Measurements from ENCODE around the gene KLF2.
A peak's percentile ranks its signal among the peaks of the same experiment; 100 is the strongest.

The KLF2 gene

DNA sequence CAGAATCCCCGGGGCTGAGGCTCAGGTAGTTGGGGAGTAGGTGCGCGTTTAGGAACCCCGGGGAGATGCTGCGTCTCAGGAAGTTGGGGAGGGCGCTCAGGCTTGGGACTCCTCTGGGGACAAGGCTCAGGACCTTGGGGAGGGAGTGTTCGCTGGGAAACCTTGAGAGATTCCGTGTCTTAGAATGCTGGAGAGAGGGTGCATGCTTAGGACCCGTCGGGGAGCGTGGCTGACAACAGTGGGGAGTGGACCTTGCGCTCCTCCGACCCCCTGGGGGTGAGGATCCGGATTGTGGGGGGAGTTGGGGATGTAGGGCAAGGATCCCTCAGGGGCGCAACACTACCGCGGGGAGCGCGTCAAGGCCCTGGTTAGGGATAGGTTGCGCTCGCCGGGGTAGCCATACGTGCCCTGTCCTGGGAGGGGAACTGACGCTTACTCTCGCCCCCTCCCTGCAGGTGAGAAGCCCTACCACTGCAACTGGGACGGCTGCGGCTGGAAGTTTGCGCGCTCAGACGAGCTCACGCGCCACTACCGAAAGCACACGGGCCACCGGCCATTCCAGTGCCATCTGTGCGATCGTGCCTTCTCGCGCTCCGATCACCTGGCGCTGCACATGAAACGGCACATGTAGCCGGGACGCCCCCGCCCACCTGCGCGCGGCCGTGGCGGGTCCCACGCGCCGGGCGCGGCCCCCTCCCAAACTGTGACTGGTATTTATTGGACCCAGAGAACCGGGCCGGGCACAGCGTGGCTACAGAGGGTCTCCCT lies 2.0 kb downstream of the KLF2 start:
- Mint-ChIP-seq H3K4me1 (peaks cover 19% of the 10 kb centered on the region), H3K9me3 (no peaks in the 10 kb centered on the region), H3K27me3 (ENCODE audit: low read depth) (peaks cover 75% of the 10 kb centered on the region), H3K27ac (peak overlapping the region in 2 of 3 experiments; percentile 12 to 24), H3K36me3 (ENCODE audit: low read depth) (peaks cover 10% of the 10 kb centered on the region), H3K4me3 (peak overlapping the region; percentile 82 to 91 (median 86))
- TF ChIP-seq, protein P1, sequence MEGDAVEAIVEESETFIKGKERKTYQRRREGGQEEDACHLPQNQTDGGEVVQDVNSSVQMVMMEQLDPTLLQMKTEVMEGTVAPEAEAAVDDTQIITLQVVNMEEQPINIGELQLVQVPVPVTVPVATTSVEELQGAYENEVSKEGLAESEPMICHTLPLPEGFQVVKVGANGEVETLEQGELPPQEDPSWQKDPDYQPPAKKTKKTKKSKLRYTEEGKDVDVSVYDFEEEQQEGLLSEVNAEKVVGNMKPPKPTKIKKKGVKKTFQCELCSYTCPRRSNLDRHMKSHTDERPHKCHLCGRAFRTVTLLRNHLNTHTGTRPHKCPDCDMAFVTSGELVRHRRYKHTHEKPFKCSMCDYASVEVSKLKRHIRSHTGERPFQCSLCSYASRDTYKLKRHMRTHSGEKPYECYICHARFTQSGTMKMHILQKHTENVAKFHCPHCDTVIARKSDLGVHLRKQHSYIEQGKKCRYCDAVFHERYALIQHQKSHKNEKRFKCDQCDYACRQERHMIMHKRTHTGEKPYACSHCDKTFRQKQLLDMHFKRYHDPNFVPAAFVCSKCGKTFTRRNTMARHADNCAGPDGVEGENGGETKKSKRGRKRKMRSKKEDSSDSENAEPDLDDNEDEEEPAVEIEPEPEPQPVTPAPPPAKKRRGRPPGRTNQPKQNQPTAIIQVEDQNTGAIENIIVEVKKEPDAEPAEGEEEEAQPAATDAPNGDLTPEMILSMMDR (IDR thresholded peaks at IDR 0.05; ENCODE audit: unreplicated experiment in 3 of 3) = no peak

- no peak overlapping the region for H3K27ac Mint-ChIP-seq
These were observed 2.5 kb downstream of the KLF2 start for GRCh38 chr19:16327169-16327475.

DNA sequence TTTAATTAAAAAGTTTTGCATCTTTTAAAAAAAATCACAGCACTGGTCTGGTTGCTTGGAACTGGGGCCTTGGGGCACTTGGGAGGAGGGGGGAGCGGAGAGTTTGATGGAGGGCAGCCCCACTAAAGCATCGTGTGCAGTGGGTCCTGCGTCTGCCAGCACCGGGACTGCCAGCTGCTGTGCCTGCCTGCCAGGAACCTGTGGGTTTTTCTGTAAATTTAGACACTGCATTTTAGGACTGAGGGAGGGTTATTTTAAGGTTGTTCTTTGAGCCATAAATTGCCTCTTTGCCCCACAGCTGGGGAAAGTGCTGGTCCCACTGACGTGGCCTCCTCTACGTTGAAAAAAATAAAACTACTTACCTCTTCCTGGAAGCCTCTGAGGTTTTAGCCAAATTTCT lies 2.9 kb downstream of the KLF2 start:
- Mint-ChIP-seq H3K27ac (no peak overlapping the region), H3K4me1 (peaks cover 19% of the 10 kb centered on the region), H3K9me3 (no peaks in the 10 kb centered on the region), H3K36me3 (ENCODE audit: low read depth) (peaks cover 10% of the 10 kb centered on the region), H3K4me3 (peak overlapping the region; percentile 44 to 91 (median 71)), H3K27me3 (ENCODE audit: low read depth) (peaks cover 76% of the 10 kb centered on the region)
- TF ChIP-seq, protein P1 (IDR thresholded peaks at IDR 0.05; ENCODE audit: unreplicated experiment in 3 of 3) = no peak

More at GRCh38 chr19:16327169-16327475, 2.5 kb downstream of the KLF2 start:
- Mint-ChIP-seq H3K36me3 (ENCODE audit: low read depth) (peaks cover 10% of the 10 kb centered on the region), H3K4me3 (peak overlapping the region; percentile 40 to 91 (median 71)), H3K27me3 (ENCODE audit: low read depth) (peaks cover 76% of the 10 kb centered on the region), H3K9me3 (no peaks in the 10 kb centered on the region), H3K4me1 (peaks cover 19% of the 10 kb centered on the region)
- TF ChIP-seq, protein P1 (IDR thresholded peaks at IDR 0.05; ENCODE audit: unreplicated experiment in 3 of 3) = no peak

DNA sequence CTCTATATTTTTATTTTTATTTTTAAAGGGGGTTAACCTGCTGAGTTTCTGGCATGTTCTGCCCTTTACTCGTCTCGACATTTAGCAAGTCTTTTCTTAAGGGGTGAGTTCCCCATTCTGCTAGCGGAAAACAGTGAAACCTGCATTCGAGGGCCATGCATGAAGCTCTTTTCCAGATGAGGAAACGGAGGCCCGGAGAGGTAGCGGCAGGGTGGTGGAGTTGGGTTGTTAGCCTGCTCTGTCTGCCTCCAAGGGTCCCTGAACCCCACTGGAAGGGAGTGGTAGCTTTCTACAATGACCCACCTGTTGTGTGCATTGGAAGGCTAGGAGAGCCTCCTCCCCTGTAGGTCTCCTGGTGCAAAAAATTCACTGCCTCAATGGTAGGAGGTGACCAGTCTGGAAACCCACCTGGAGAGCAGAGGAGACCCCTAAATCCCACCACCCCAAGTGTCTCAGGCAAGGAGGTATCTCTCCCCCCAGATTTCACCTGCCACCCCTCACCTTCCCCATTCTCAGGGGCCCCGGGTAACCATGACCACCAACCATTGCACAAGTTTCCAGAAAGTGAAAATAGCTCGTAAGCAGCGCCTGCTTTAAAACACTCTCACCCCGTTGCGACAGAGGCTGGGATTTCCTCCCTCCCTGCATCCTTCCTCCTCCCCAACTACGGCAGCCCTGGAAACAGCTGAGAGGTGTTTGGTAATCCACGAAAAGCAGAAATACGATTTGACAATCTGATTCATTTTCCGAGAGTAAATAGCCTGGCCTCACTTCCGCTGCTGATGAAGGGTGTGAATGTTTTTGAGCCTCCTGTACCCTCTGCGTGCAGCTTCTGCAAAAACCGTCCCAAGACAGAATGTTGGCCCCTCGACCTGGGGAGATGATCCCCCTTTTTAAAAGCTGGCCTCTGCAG lies 3.5 kb downstream of the KLF2 start:
- TF ChIP-seq, protein P1 (IDR thresholded peaks at IDR 0.05; ENCODE audit: unreplicated experiment in 3 of 3) = no peak
- Mint-ChIP-seq H3K4me1 (peaks cover 19% of the 10 kb centered on the region), H3K27me3 (ENCODE audit: low read depth) (peaks cover 69% of the 10 kb centered on the region), H3K4me3 (peak overlapping the region; percentile 0 to 62 (median 59)), H3K36me3 (ENCODE audit: low read depth) (peaks cover 10% of the 10 kb centered on the region), H3K27ac (peak overlapping the region in 1 of 3 experiments; percentile 15), H3K9me3 (no peaks in the 10 kb centered on the region)

DNA sequence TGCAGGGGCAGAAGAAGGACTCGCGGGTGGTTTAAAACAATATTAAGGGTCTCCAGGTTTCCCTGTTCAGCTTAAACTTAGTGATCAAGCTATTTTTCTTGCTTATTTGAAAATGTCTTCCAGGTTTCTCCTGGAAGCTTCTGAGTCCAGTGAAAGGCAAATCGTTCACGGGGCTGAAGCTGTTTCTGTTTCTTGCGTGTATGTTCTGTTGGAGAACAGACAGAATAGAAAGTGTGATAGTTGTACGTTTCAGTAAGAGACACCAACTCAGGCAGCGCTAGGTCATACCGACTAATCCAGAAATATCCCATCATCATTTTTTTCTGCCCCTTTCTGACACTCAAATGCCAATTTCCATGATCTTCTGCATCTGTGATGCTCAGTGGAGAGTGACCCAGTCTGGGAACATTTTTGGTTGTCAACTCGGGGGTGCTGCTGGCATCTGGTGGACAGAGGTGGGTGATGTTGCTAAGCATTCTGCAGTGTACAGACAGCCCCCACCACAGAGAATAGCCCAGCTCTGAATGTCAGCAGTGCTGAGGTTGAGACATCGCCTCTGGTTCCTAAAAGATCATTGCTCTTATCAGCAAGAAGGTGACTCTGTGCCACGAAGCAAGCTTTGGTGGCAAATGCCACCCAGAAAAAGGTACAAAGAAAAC lies 4.3 kb downstream of the KLF2 start:
- TF ChIP-seq, protein P1 (IDR thresholded peaks at IDR 0.05; ENCODE audit: unreplicated experiment in 3 of 3) = no peak
- peaks cover 19% of the 10 kb centered on the region for H3K4me1 Mint-ChIP-seq
- H3K27me3 Mint-ChIP-seq (ENCODE audit: low read depth) = peaks cover 69% of the 10 kb centered on the region
- H3K4me3 Mint-ChIP-seq = peak overlapping the region; percentile 0 to 62 (median 59)
- H3K36me3 Mint-ChIP-seq (ENCODE audit: low read depth) = peaks cover 10% of the 10 kb centered on the region
- peak overlapping the region in 1 of 3 experiments; percentile 15 for H3K27ac Mint-ChIP-seq
- no peaks in the 10 kb centered on the region for H3K9me3 Mint-ChIP-seq

Measured in nephron (organoid).